GM23338 (cell line): Measurements from ENCODE around the gene RBM24. TPM values are rescaled to one million over a fixed set of nuclear protein-coding genes. Genes with fewer than 3 reads are reported as not detected.

Experiments used
- ATAC-seq: fragments of 200-7000 bp; cut with Tn5 transposase; 3 replicates; pipeline ENCODE4 v1.9.1; 2020
- DNase-seq: peaks from one replicate; pipeline ENCODE4 v3.0.0-alpha.2; 2015; ENCODE audit warnings: low spot score
- H2AFZ ChIP-seq: fragments of 200-600 bp; sonication (generic); 2 replicates; pipeline ENCODE4 v1.8.0; 2016; ENCODE audit warnings: antibody characterized with exemption, mild to moderate bottlenecking, moderate library complexity
- H3F3A ChIP-seq: fragments of 200-600 bp; sonication (generic); replicated peaks from 2 replicates; pipeline ENCODE4 v1.8.0; 2017; ENCODE audit warnings: antibody characterized with exemption, mixed run types, low read depth
- H3K27ac ChIP-seq: fragments of 200-600 bp; sonication (generic); 2 replicates; pipeline ENCODE4 v1.6.1; 2016; ENCODE audit warnings: low read depth
- H3K27me3 ChIP-seq: fragments of 200-600 bp; sonication (generic); 2 replicates; pipeline ENCODE4 v1.8.0; 2016; ENCODE audit warnings: mild to moderate bottlenecking, mixed run types, moderate library complexity; ENCODE audit not compliant: insufficient read depth
- H3K36me3 ChIP-seq: fragments of 200-600 bp; sonication (generic); 2 replicates; pipeline ENCODE4 v1.8.0; 2016; ENCODE audit warnings: mild to moderate bottlenecking; ENCODE audit not compliant: insufficient read depth
- H3K4me1 ChIP-seq: fragments of 200-600 bp; sonication (generic); 2 replicates; pipeline ENCODE4 v1.8.0; 2016; ENCODE audit warnings: mild to moderate bottlenecking, moderate library complexity; ENCODE audit not compliant: insufficient read depth
- H3K4me2 ChIP-seq: fragments of 200-600 bp; sonication (generic); 2 replicates; pipeline ENCODE4 v1.7.1; 2017; ENCODE audit warnings: mixed run types
- H3K4me3 ChIP-seq: fragments of 200-600 bp; sonication (generic); 2 replicates; pipeline ENCODE4 v1.6.1; 2016; ENCODE audit warnings: mixed run types
- H3K79me2 ChIP-seq: fragments of 200-600 bp; sonication (generic); replicated peaks from 2 replicates; pipeline ENCODE4 v1.8.0; 2017; ENCODE audit warnings: mild to moderate bottlenecking; ENCODE audit not compliant: insufficient read depth
- H3K9me2 ChIP-seq: fragments of 200-600 bp; sonication (generic); 2 replicates; pipeline ENCODE4 v1.8.0; 2017; ENCODE audit not compliant: insufficient read depth
- H4K20me1 ChIP-seq: fragments of 200-600 bp; sonication (generic); replicated peaks from 2 replicates; pipeline ENCODE4 v1.8.0; 2017; ENCODE audit warnings: mild to moderate bottlenecking; ENCODE audit not compliant: insufficient read depth
- H3K27ac Mint-ChIP-seq: 2 replicates; pipeline ENCODE4 v1.8.0; 2020; ENCODE audit warnings: inconsistent platforms, mild to moderate bottlenecking, moderate library complexity, mixed read lengths
- H3K27me3 Mint-ChIP-seq: 3 replicates; pipeline ENCODE4 v1.8.0; 2022; ENCODE audit warnings: low read depth, mild to moderate bottlenecking, moderate library complexity, mixed read lengths, inconsistent platforms; ENCODE audit not compliant: insufficient read depth, poor library complexity
- H3K36me3 Mint-ChIP-seq: 3 replicates; pipeline ENCODE4 v1.8.0; 2021; ENCODE audit warnings: low read depth, mild to moderate bottlenecking, inconsistent platforms, moderate library complexity, mixed read lengths
- H3K4me1 Mint-ChIP-seq: 3 replicates; pipeline ENCODE4 v1.8.0; 2020; ENCODE audit warnings: mild to moderate bottlenecking, inconsistent platforms, mixed read lengths
- H3K4me3 Mint-ChIP-seq: 3 replicates; pipeline ENCODE4 v1.8.0; 2021; ENCODE audit warnings: moderate library complexity, mild to moderate bottlenecking, inconsistent platforms, mixed read lengths
- H3K9me3 Mint-ChIP-seq: 3 replicates; pipeline ENCODE4 v1.8.0; 2020; ENCODE audit warnings: moderate library complexity, mild to moderate bottlenecking, inconsistent platforms, mixed read lengths
- CREB1 ChIP-seq: fragments of 250-450 bp; sonication (Bioruptor Pico); IDR thresholded peaks from 2 replicates; pipeline ENCODE4 v1.5.0; 2020; ENCODE audit warnings: low read depth, mild to moderate bottlenecking, moderate library complexity
- ETS1 ChIP-seq: IDR thresholded peaks from 2 replicates; pipeline ENCODE4 v1.6.1; 2016; ENCODE audit warnings: antibody characterized with exemption
- EZH2phosphoT487 ChIP-seq: fragments of 200-600 bp; sonication (generic); IDR thresholded peaks from one replicate; pipeline ENCODE4 v1.8.1; 2018; ENCODE audit warnings: antibody characterized with exemption; ENCODE audit not compliant: unreplicated experiment
- JUNB ChIP-seq: IDR thresholded peaks from one replicate; pipeline ENCODE4 v1.6.1; 2016; ENCODE audit warnings: antibody characterized with exemption; ENCODE audit not compliant: unreplicated experiment
- NANOG ChIP-seq: IDR thresholded peaks from 2 replicates; pipeline ENCODE4 v1.6.1; 2016; ENCODE audit warnings: antibody characterized with exemption, borderline replicate concordance
- POLR2AphosphoS5 ChIP-seq: IDR thresholded peaks from 2 replicates; pipeline ENCODE4 v1.6.1; 2016; ENCODE audit warnings: antibody characterized with exemption, low read depth
- REST ChIP-seq: IDR thresholded peaks from one replicate; pipeline ENCODE4 v1.6.1; 2018; ENCODE audit warnings: antibody characterized with exemption; ENCODE audit not compliant: unreplicated experiment
- STAT1 ChIP-seq: IDR thresholded peaks from one replicate; pipeline ENCODE4 v1.6.1; 2016; ENCODE audit warnings: antibody characterized with exemption; ENCODE audit not compliant: unreplicated experiment
- ZNF114 ChIP-seq: fragments of 250-450 bp; sonication (Bioruptor Pico); IDR thresholded peaks from 2 replicates; pipeline ENCODE4 v1.5.0; 2020; ENCODE audit warnings: mild to moderate bottlenecking, moderate library complexity
- ZNF331 ChIP-seq: fragments of 250-450 bp; sonication (Bioruptor Pico); IDR thresholded peaks from 2 replicates; pipeline ENCODE4 v1.5.0; 2020; ENCODE audit warnings: low read depth, mild to moderate bottlenecking, moderate library complexity
- polyA plus RNA-seq: library from polyadenylated mRNA; unstranded; fragments of >200 nt; fragmentation: Nextera tagmentation; extraction: Ambion mirVana; gene quantifications from 2 replicates; pipeline ENCODE4 v1.2.1, GENCODE V29; 2016
- total RNA-seq: library from RNA; depleted of rRNA; stranded (reverse); fragments of >200 nt; shearing (Covaris generic); gene quantifications from 2 replicates; pipeline ENCODE4 v1.2.3, GENCODE V29; 2014
- TF ChIP-seq, protein P1 (sequence below), 2 experiments: fragments of 200-600 bp in 1 of 2; sonication (generic) in 1 of 2; conservative IDR thresholded peaks; 2 replicates each; pipeline versions ENCODE4 v1.5.1 to v1.6.1; 2016 to 2017; ENCODE audit warnings: antibody characterized with exemption in 2 of 2, low read depth in 2 of 2, mild to moderate bottlenecking in 2 of 2, moderate library complexity in 1 of 2

RBM24 gene
- total and polyA plus RNA-seq, 2 experiments from 2014 or later, result 0.27 to 1.3 TPM

DNA sequence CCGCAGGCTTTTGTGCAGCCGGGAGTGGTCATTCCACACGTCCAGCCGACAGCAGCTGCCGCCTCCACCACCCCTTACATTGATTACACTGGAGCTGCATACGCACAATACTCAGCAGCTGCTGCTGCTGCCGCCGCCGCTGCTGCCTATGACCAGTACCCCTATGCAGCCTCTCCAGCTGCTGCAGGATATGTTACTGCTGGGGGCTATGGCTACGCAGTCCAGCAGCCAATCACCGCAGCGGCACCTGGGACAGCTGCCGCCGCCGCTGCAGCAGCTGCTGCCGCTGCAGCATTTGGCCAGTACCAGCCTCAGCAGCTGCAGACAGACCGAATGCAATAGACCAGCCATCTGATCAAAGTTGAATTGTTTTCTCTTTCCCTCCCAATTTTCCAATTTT lies 10.6 kb downstream of the RBM24 start:
- Histone ChIP-seq H3K36me3 (no peaks in the 10 kb centered on the region), H3K4me3 (no peak overlapping the region), H3K9me2 (no peaks in the 10 kb centered on the region), H3K4me2 (no peak overlapping the region), H2AFZ (no peak overlapping the region), H3F3A (no peaks in the 10 kb centered on the region), H3K27ac (no peak overlapping the region), H4K20me1 (no peaks in the 10 kb centered on the region), H3K27me3 (no peaks in the 10 kb centered on the region), H3K79me2 (no peaks in the 10 kb centered on the region), H3K4me1 (no peaks in the 10 kb centered on the region)
- H3K36me3 Mint-ChIP-seq, result no peaks in the 10 kb centered on the region
- ATAC-seq (peak; percentile 66), DNase-seq (no peak)
- no peaks in the 10 kb centered on the region for H3K27me3 Mint-ChIP-seq
- H3K4me3 Mint-ChIP-seq, result no peak overlapping the region
- H3K27ac Mint-ChIP-seq, result no peak overlapping the region
- TF ChIP-seq STAT1 (no peak), JUNB (no peak), ETS1 (no peak), CREB1 (no peak), EZH2phosphoT487 (no peak), POLR2AphosphoS5 (no peak), NANOG (no peak)
- TF ChIP-seq, protein P1, sequence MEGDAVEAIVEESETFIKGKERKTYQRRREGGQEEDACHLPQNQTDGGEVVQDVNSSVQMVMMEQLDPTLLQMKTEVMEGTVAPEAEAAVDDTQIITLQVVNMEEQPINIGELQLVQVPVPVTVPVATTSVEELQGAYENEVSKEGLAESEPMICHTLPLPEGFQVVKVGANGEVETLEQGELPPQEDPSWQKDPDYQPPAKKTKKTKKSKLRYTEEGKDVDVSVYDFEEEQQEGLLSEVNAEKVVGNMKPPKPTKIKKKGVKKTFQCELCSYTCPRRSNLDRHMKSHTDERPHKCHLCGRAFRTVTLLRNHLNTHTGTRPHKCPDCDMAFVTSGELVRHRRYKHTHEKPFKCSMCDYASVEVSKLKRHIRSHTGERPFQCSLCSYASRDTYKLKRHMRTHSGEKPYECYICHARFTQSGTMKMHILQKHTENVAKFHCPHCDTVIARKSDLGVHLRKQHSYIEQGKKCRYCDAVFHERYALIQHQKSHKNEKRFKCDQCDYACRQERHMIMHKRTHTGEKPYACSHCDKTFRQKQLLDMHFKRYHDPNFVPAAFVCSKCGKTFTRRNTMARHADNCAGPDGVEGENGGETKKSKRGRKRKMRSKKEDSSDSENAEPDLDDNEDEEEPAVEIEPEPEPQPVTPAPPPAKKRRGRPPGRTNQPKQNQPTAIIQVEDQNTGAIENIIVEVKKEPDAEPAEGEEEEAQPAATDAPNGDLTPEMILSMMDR (conservative IDR thresholded peaks at IDR 0.05; ENCODE audit: low read depth in 2 of 2), result no peak
- H3K9me3 Mint-ChIP-seq, result no peaks in the 10 kb centered on the region
- H3K4me1 Mint-ChIP-seq, result no peaks in the 10 kb centered on the region

GRCh38 chr6:17292600-17293133 lies 11.5 kb downstream of the RBM24 start:
- H3K27me3 ChIP-seq, result no peaks in the 10 kb centered on the region
- no peaks in the 10 kb centered on the region for H3K4me1 ChIP-seq
- no peak overlapping the region for H3K4me2 ChIP-seq
- no peak overlapping the region for H2AFZ ChIP-seq
- DNase-seq, result no peak
- Mint-ChIP-seq H3K36me3 (no peaks in the 10 kb centered on the region), H3K27ac (no peak overlapping the region), H3K4me1 (no peaks in the 10 kb centered on the region), H3K4me3 (no peak overlapping the region), H3K27me3 (no peaks in the 10 kb centered on the region), H3K9me3 (no peaks in the 10 kb centered on the region)
- no peaks in the 10 kb centered on the region for H3K9me2 ChIP-seq
- H3K4me3 ChIP-seq, result no peak overlapping the region
- H3K79me2 ChIP-seq, result no peaks in the 10 kb centered on the region
- H4K20me1 ChIP-seq, result no peaks in the 10 kb centered on the region
- no peaks in the 10 kb centered on the region for H3K36me3 ChIP-seq
- no peak for ATAC-seq
- no peak overlapping the region for H3K27ac ChIP-seq
- no peaks in the 10 kb centered on the region for H3F3A ChIP-seq
- TF ChIP-seq STAT1, result no peak
- TF ChIP-seq ZNF331 (CRISPR knock-in tag), result no peak
- TF ChIP-seq ETS1, result no peak
- TF ChIP-seq JUNB, result no peak
- no peak for TF ChIP-seq EZH2phosphoT487
- no peak for TF ChIP-seq CREB1
- TF ChIP-seq ZNF114 (CRISPR knock-in tag), result no peak
- no peak for TF ChIP-seq POLR2AphosphoS5
- TF ChIP-seq REST, result no peak
- TF ChIP-seq, protein P1 (conservative IDR thresholded peaks at IDR 0.05; ENCODE audit: low read depth in 2 of 2), result no peak
